Measurements from ENCODE around the gene MFAP5. TPM values are rescaled to one million over a fixed set of nuclear protein-coding genes. Genes with fewer than 3 reads are reported as not detected.

The MFAP5 gene
- total and polyA plus RNA-seq, 2 donors (not counting 1 experiment from before 2014, with no cell fraction given): 1.3 to 2.0 TPM

GRCh38 chr12:8681129-8681884 is 18.7 kb upstream of the MFAP5 start:
- Histone ChIP-seq H3K27ac (ENCODE audit: insufficient read depth, low read length) (no peak overlapping the region), H3K36me3 (ENCODE audit: control insufficient read depth, insufficient read depth, low read length) (no peaks in the 10 kb centered on the region), H3K4me2 (ENCODE audit: extremely low read depth, insufficient read depth, low read length) (no peak overlapping the region), H3K27me3 (ENCODE audit: control insufficient read depth, insufficient read depth, low read length) (no peaks in the 10 kb centered on the region), H3K9me3 (ENCODE audit: control insufficient read depth, insufficient read depth, low read depth, low read length) (no peaks in the 10 kb centered on the region), H3K9ac (ENCODE audit: insufficient read depth, low read length) (no peak overlapping the region), H2AFZ (ENCODE audit: low read length) (no peak overlapping the region), H3K4me1 (ENCODE audit: control insufficient read depth, extremely low read depth, insufficient read depth, low read length) (no peaks in the 10 kb centered on the region), H3K4me3 (replicated peaks in 1 of 4; ENCODE audit: control extremely low read depth in 1 of 4, insufficient read depth in 1 of 4, low read depth in 3 of 4, low read length in 4 of 4) (no peak overlapping the region), H4K20me1 (ENCODE audit: control insufficient read depth, extremely low read depth, insufficient read depth, low read length) (no peaks in the 10 kb centered on the region), H3K79me2 (ENCODE audit: control insufficient read depth, insufficient read depth, low read length) (no peaks in the 10 kb centered on the region)
- DNase-seq (ENCODE audit: low read depth in 2 of 2): peak; percentile 67 to 91
- TF ChIP-seq EZH2 (IDR thresholded peaks at IDR 0.05; ENCODE audit: low read length, missing control alignments): no peak
- TF ChIP-seq CTCF (conservative IDR thresholded peaks at IDR 0.05 in 1 of 2, IDR thresholded peaks at IDR 0.05 in 1 of 2; ENCODE audit: low read depth in 1 of 2, low read length in 2 of 2): no peak

GRCh38 chr12:8680533-8680932 is 17.9 kb upstream of the MFAP5 start:
- Histone ChIP-seq H3K9ac (ENCODE audit: insufficient read depth, low read length) (no peak overlapping the region), H2AFZ (ENCODE audit: low read length) (no peak overlapping the region), H3K4me3 (replicated peaks in 1 of 4; ENCODE audit: control extremely low read depth in 1 of 4, insufficient read depth in 1 of 4, low read depth in 3 of 4, low read length in 4 of 4) (no peak overlapping the region), H3K36me3 (ENCODE audit: control insufficient read depth, insufficient read depth, low read length) (no peaks in the 10 kb centered on the region), H3K27ac (ENCODE audit: insufficient read depth, low read length) (no peak overlapping the region), H3K9me3 (ENCODE audit: control insufficient read depth, insufficient read depth, low read depth, low read length) (no peaks in the 10 kb centered on the region), H3K79me2 (ENCODE audit: control insufficient read depth, insufficient read depth, low read length) (no peaks in the 10 kb centered on the region), H3K27me3 (ENCODE audit: control insufficient read depth, insufficient read depth, low read length) (no peaks in the 10 kb centered on the region), H4K20me1 (ENCODE audit: control insufficient read depth, extremely low read depth, insufficient read depth, low read length) (no peaks in the 10 kb centered on the region), H3K4me2 (ENCODE audit: extremely low read depth, insufficient read depth, low read length) (no peak overlapping the region), H3K4me1 (ENCODE audit: control insufficient read depth, extremely low read depth, insufficient read depth, low read length) (no peaks in the 10 kb centered on the region)
- DNase-seq (ENCODE audit: low read depth in 2 of 2): no peak
- TF ChIP-seq EZH2 (IDR thresholded peaks at IDR 0.05; ENCODE audit: low read length, missing control alignments): no peak
- TF ChIP-seq CTCF (conservative IDR thresholded peaks at IDR 0.05 in 1 of 2, IDR thresholded peaks at IDR 0.05 in 1 of 2; ENCODE audit: low read depth in 1 of 2, low read length in 2 of 2): peak in 1 of 2 donors; percentile 10

- peak in 1 of 2 donors; percentile 94 for DNase-seq (ENCODE audit: low read depth in 2 of 2)
- Histone ChIP-seq H3K4me3 (replicated peaks in 1 of 4; ENCODE audit: control extremely low read depth in 1 of 4, insufficient read depth in 1 of 4, low read depth in 3 of 4, low read length in 4 of 4) (no peak overlapping the region), H3K27me3 (ENCODE audit: control insufficient read depth, insufficient read depth, low read length) (no peaks in the 10 kb centered on the region)
Observed at GRCh38 chr12:8678661-8679111, 16.1 kb upstream of the MFAP5 start.

More at GRCh38 chr12:8678661-8679111, 16.1 kb upstream of the MFAP5 start:
- TF ChIP-seq EZH2 (IDR thresholded peaks at IDR 0.05; ENCODE audit: low read length, missing control alignments): no peak
- no peak for TF ChIP-seq CTCF (conservative IDR thresholded peaks at IDR 0.05 in 1 of 2, IDR thresholded peaks at IDR 0.05 in 1 of 2; ENCODE audit: low read depth in 1 of 2, low read length in 2 of 2)
- no peak overlapping the region for H3K27ac ChIP-seq (ENCODE audit: insufficient read depth, low read length)
- H2AFZ ChIP-seq (ENCODE audit: low read length): no peak overlapping the region
- no peak overlapping the region for H3K9ac ChIP-seq (ENCODE audit: insufficient read depth, low read length)
- no peak overlapping the region for H3K4me2 ChIP-seq (ENCODE audit: extremely low read depth, insufficient read depth, low read length)
- H3K4me1 ChIP-seq (ENCODE audit: control insufficient read depth, extremely low read depth, insufficient read depth, low read length): no peaks in the 10 kb centered on the region
- H3K9me3 ChIP-seq (ENCODE audit: control insufficient read depth, insufficient read depth, low read depth, low read length): no peaks in the 10 kb centered on the region
- no peaks in the 10 kb centered on the region for H4K20me1 ChIP-seq (ENCODE audit: control insufficient read depth, extremely low read depth, insufficient read depth, low read length)
- H3K79me2 ChIP-seq (ENCODE audit: control insufficient read depth, insufficient read depth, low read length): no peaks in the 10 kb centered on the region
- no peaks in the 10 kb centered on the region for H3K36me3 ChIP-seq (ENCODE audit: control insufficient read depth, insufficient read depth, low read length)

Measured in fibroblast of lung (primary cell).